ENCODE measurements around the gene SLMAP.

DNA sequence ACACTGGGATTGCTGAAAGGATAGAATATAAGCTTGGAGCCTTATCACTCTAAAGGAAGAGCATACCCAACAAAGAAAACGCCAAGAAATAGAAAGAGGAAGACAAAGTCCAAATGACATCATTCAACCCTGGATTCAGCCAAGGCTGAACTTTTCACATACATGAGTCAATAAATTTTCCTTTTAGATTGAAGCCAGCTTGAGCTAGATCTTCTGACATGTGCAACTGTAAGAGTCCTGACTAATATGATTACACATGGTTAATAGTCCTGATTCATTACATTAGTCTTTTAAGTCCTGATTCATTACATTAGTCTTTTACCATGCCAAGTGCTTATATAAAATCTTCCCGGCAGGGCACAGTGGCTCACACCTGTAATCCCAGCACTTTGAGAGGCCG lies 49.6 kb upstream of the SLMAP start:
- TF ChIP-seq, protein P1, sequence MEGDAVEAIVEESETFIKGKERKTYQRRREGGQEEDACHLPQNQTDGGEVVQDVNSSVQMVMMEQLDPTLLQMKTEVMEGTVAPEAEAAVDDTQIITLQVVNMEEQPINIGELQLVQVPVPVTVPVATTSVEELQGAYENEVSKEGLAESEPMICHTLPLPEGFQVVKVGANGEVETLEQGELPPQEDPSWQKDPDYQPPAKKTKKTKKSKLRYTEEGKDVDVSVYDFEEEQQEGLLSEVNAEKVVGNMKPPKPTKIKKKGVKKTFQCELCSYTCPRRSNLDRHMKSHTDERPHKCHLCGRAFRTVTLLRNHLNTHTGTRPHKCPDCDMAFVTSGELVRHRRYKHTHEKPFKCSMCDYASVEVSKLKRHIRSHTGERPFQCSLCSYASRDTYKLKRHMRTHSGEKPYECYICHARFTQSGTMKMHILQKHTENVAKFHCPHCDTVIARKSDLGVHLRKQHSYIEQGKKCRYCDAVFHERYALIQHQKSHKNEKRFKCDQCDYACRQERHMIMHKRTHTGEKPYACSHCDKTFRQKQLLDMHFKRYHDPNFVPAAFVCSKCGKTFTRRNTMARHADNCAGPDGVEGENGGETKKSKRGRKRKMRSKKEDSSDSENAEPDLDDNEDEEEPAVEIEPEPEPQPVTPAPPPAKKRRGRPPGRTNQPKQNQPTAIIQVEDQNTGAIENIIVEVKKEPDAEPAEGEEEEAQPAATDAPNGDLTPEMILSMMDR (conservative IDR thresholded peaks at IDR 0.05; ENCODE audit: low read depth, low read length) = no peak
- no peak for TF ChIP-seq POLR2A (IDR thresholded peaks at IDR 0.05; ENCODE audit: low read depth, low read length)
